Smooth muscle cell (in vitro differentiated cells): ENCODE data around the gene BAD. TPM values are rescaled to one million over a fixed set of nuclear protein-coding genes. Genes with fewer than 3 reads are reported as not detected.
A peak's percentile ranks its signal among the peaks of the same experiment; 100 is the strongest.
"Not testable (repeated sequence)": the region's sequence is repeated elsewhere in the genome, so short reads cannot be mapped to it uniquely, and the experiment has no call there.

Experiments used
- DNase-seq: peaks from one replicate; lab custom pipeline; 2025; ENCODE audit not compliant: unreplicated experiment; lab: John Stamatoyannopoulos, UW
- H2AFZ ChIP-seq: fragments of 200-600 bp; sonication (generic); 2 replicates; pipeline ENCODE4 v1.6.0; 2016; ENCODE audit warnings: antibody characterized with exemption, low read depth, mild to moderate bottlenecking
- H3F3A ChIP-seq: fragments of 200-600 bp; sonication (generic); 2 replicates; pipeline ENCODE4 v1.6.0; 2017; ENCODE audit warnings: antibody characterized with exemption, low read depth
- H3K27ac ChIP-seq: fragments of 200-600 bp; sonication (generic); 2 replicates; pipeline ENCODE4 v1.5.1; 2016; ENCODE audit warnings: low read depth, mild to moderate bottlenecking
- H3K27me3 ChIP-seq: fragments of 200-600 bp; sonication (generic); 2 replicates; pipeline ENCODE4 v1.6.1; 2016; ENCODE audit warnings: low read depth, mild to moderate bottlenecking
- H3K36me3 ChIP-seq: fragments of 200-600 bp; sonication (generic); 2 replicates; pipeline ENCODE4 v1.5.1; 2016; ENCODE audit warnings: low read depth
- H3K4me1 ChIP-seq: fragments of 200-600 bp; sonication (generic); 2 replicates; pipeline ENCODE4 v1.5.1; 2016; ENCODE audit warnings: low read depth
- H3K4me2 ChIP-seq: fragments of 200-600 bp; sonication (generic); 2 replicates; pipeline ENCODE4 v1.6.0; 2016; ENCODE audit warnings: mild to moderate bottlenecking
- H3K4me3 ChIP-seq: fragments of 200-600 bp; sonication (generic); 2 replicates; pipeline ENCODE4 v1.5.1; 2016; ENCODE audit warnings: mild to moderate bottlenecking
- H3K79me2 ChIP-seq: fragments of 200-600 bp; sonication (generic); 2 replicates; pipeline ENCODE4 v1.6.0; 2016; ENCODE audit warnings: low read depth, mild to moderate bottlenecking
- H3K9ac ChIP-seq: fragments of 200-600 bp; sonication (generic); 2 replicates; pipeline ENCODE4 v1.6.0; 2016; ENCODE audit warnings: low read depth
- H3K9me3 ChIP-seq: fragments of 200-600 bp; sonication (generic); replicated peaks from 2 replicates; pipeline ENCODE4 v1.5.1; 2016; ENCODE audit warnings: low read depth
- H4K20me1 ChIP-seq: fragments of 200-600 bp; sonication (generic); 2 replicates; pipeline ENCODE4 v1.6.0; 2016; ENCODE audit warnings: low read depth
- CTCF ChIP-seq: fragments of 200-600 bp; sonication (generic); IDR thresholded peaks from 2 replicates; pipeline ENCODE4 v1.5.1; 2017; ENCODE audit warnings: borderline replicate concordance, mild to moderate bottlenecking, antibody characterized with exemption; ENCODE audit not compliant: insufficient read depth, poor library complexity, severe bottlenecking
- WGBS: methylation state at CpG from one replicate; pipeline ENCODE4 v1.1.7; 2016; ENCODE audit warnings: low lambda C conversion rate; 5-methylcytosine and 5-hydroxymethylcytosine counted together
- polyA plus RNA-seq: library from polyadenylated mRNA; unstranded; fragments of >200 nt; fragmentation: Nextera tagmentation; extraction: Ambion mirVana; gene quantifications from 2 replicates; pipeline ENCODE4 v1.2.1, GENCODE V29; 2016
- total RNA-seq: library from RNA; depleted of rRNA; stranded (reverse); fragments of >200 nt; gene quantifications from 2 replicates; pipeline ENCODE4 v1.2.3, GENCODE V29; 2014

The BAD gene
- total and polyA plus RNA-seq, 2 experiments from 2014 or later = 65.8 to 117 TPM

- Histone ChIP-seq H3K4me3 (no peak overlapping the region), H3K27ac (no peak overlapping the region), H4K20me1 (no peaks in the 10 kb centered on the region), H3K79me2 (peaks cover 15% of the 10 kb centered on the region), H3K36me3 (no peaks in the 10 kb centered on the region), H2AFZ (no peak overlapping the region), H3K4me2 (no peak overlapping the region), H3K27me3 (no peaks in the 10 kb centered on the region), H3K9ac (no peak overlapping the region), H3F3A (no peaks in the 10 kb centered on the region), H3K9me3 (no peaks in the 10 kb centered on the region), H3K4me1 (no peaks in the 10 kb centered on the region)
- whole genome bisulfite sequencing = 98% methylated on average over 10 of the region's 10 CpGs
- TF ChIP-seq CTCF = no peak
- no peak for DNase-seq
Observed at GRCh38 chr11:64312947-64313346, 28.5 kb upstream of the BAD start.

DNA sequence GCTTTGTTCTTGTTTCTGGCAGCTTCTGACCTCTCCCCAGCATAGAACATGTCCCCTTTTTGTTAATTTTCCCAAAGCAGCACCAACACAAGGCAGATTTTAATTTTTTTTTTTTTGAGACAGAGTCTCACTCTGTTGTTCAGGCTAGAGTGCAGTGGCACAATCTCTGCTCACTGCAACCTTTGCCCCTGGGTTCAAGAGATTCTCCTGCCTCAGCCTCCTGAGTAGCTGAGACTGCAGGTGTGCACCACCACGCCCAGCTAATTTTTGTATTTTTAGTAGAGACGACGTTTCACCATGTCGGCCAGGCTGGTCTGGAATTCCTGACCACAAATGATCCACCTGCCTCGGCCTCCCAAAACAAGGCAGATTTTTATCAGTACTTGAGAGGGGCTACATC, 23.3 kb upstream of the BAD start:
- H3F3A ChIP-seq, H3K27ac ChIP-seq, H3K27me3 ChIP-seq, H3K4me2 ChIP-seq, H3K4me3 ChIP-seq, H3K36me3 ChIP-seq, H3K9ac ChIP-seq, H4K20me1 ChIP-seq, H3K4me1 ChIP-seq, H3K9me3 ChIP-seq, DNase-seq, H2AFZ ChIP-seq: not testable (repeated sequence)
- H3K79me2 ChIP-seq = peaks cover 30% of the 10 kb centered on the region
- 79% methylated on average over 5 of the region's 5 CpGs for WGBS

- Histone ChIP-seq H3K27ac (no peak overlapping the region), H3K9me3 (no peaks in the 10 kb centered on the region), H3K27me3 (no peaks in the 10 kb centered on the region), H2AFZ (no peak overlapping the region), H3K79me2 (peaks cover 30% of the 10 kb centered on the region), H3K36me3 (no peaks in the 10 kb centered on the region), H3K4me1 (peaks cover 6% of the 10 kb centered on the region), H3F3A (no peaks in the 10 kb centered on the region), H3K9ac (no peak overlapping the region), H3K4me3 (peak overlapping the region; percentile 82), H4K20me1 (peaks cover 7% of the 10 kb centered on the region), H3K4me2 (peak overlapping the region; percentile 99)
- no peak for DNase-seq
- 91% methylated on average over 15 of the region's 15 CpGs for WGBS
- no peak for TF ChIP-seq CTCF
Observed at GRCh38 chr11:64306876-64307622, 22.6 kb upstream of the BAD start.

DNA sequence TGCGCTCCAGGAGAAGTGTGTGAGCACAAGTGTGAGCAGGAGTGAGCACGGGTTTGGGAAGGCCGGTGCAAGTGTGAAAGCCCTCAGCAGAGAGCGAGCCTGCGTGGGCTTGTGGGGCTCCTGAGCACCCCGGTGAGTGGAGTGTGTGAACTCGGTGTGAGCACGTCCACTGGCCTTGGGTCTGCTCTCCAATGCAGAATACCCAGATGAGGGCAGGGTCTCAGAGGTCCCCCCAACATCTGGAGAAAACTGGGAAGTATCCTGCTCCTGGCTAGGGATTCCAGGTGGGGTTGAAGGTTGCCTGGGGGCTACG, 22.1 kb upstream of the BAD start:
- Histone ChIP-seq H3K4me3 (peak overlapping the region; percentile 82), H3K4me2 (peak overlapping the region; percentile 99), H2AFZ (no peak overlapping the region), H3F3A (no peaks in the 10 kb centered on the region), H3K9me3 (no peaks in the 10 kb centered on the region), H3K27ac (no peak overlapping the region), H3K27me3 (no peaks in the 10 kb centered on the region), H3K36me3 (no peaks in the 10 kb centered on the region), H3K9ac (no peak overlapping the region), H3K79me2 (peaks cover 30% of the 10 kb centered on the region), H3K4me1 (peaks cover 6% of the 10 kb centered on the region), H4K20me1 (peaks cover 7% of the 10 kb centered on the region)
- DNase-seq = no peak
- 37% methylated on average over 9 of the region's 9 CpGs for WGBS
- no peak for TF ChIP-seq CTCF
